ENCODE data around the gene C17orf107. TPM values are rescaled to one million over a fixed set of nuclear protein-coding genes. Genes with fewer than 3 reads are reported as not detected.

C17orf107 gene
- 2.7 and 4.8 TPM in 2 replicates for total RNA-seq (2021)
- Bru-seq, nascent RNA, result percentile 44 among the genes with signal in this experiment
- percentile 36 among the genes with signal in this experiment for BruChase-seq, experiment 1, labeled RNA remaining after a 2-hour chase
- BruChase-seq, experiment 2, labeled RNA remaining after a 6-hour chase, result percentile 41 among the genes with signal in this experiment
- long read RNA-seq, partial matches to known transcripts, result 0 of 4 reads
- long read RNA-seq, other reads (novel, unspliced or antisense), result 0 of 4 reads

DNA sequence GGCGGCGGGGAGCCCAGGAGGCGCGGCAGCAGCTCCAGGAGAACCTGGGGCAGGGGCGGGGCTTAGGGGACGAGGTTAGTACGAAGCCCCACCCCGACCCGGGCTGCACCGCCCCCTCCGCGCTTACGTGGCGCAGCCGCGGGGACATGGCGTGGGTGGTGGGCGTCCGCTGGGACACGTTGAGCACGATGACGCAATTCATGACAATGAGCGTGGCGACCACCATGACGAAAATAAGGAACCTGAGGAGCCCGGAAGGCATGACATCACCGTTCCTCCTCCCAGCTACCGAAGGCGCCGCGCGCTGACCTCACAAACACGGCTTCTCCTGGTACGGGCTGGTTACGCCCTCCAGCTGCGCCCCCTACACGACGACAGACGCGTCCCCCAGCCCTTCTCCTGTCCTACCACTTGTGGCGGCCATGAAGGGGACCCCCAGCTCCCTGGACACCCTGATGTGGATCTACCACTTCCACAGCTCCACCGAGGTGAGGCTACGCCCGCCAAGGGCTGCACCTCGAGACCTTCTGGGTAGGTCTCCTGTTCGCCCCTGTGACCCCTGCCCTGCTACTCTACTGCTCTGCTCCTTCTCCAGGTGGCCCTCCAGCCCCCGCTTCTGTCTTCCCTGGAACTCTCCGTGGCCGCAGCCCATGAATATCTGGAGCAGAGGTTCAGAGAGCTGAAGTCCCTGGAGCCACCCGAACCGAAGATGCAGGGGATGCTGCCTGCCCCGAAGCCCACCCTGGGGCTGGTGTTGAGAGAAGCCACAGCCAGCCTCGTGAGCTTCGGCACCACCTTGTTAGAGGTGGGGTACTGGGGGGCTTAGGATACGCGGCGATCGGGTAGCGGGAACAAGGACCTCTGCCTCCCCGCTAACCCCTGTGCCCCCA lies at the start of gene C17orf107:
Gene C17orf107, plus strand, starts transcription at position 196 of the 890 bp plus-strand sequence. Its CDS starts 227 bp downstream, at position 423.
- POLR2A ChIA-PET (ENCODE audit: low non-redundant PET), result no interaction called here
- H3K4me3 ChIP-seq (ENCODE audit: low read depth, low read length, poor library complexity, severe bottlenecking), result peak within 1 kb of the TSS; percentile 52
- peak; percentile 91 for DNase-seq (ENCODE audit: low spot score)
- H3K27me3 ChIP-seq (replicated peaks; ENCODE audit: insufficient read depth, low read depth, low read length, poor library complexity), result no peaks in the 10 kb centered on the region
- intact Hi-C loops (cut with micrococcal nuclease; ENCODE audit: unreplicated experiment), result loop anchor here (5.0 kb wide), 1 partner anchor 167 kb away; the partner anchor contains the start of gene MED11
- BruUV-seq (replicated peaks), result no TSS peak
- H3K9me3 ChIP-seq (ENCODE audit: low read depth, low read length, poor library complexity, severe bottlenecking), result no peaks in the 10 kb centered on the region
- no peak for TF ChIP-seq EZH2 (IDR thresholded peaks at IDR 0.05; ENCODE audit: borderline replicate concordance, low read depth, low read length, poor library complexity, severe bottlenecking)
- TF ChIP-seq, protein P1, sequence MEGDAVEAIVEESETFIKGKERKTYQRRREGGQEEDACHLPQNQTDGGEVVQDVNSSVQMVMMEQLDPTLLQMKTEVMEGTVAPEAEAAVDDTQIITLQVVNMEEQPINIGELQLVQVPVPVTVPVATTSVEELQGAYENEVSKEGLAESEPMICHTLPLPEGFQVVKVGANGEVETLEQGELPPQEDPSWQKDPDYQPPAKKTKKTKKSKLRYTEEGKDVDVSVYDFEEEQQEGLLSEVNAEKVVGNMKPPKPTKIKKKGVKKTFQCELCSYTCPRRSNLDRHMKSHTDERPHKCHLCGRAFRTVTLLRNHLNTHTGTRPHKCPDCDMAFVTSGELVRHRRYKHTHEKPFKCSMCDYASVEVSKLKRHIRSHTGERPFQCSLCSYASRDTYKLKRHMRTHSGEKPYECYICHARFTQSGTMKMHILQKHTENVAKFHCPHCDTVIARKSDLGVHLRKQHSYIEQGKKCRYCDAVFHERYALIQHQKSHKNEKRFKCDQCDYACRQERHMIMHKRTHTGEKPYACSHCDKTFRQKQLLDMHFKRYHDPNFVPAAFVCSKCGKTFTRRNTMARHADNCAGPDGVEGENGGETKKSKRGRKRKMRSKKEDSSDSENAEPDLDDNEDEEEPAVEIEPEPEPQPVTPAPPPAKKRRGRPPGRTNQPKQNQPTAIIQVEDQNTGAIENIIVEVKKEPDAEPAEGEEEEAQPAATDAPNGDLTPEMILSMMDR (conservative IDR thresholded peaks at IDR 0.05; ENCODE audit: low read depth, low read length), result no peak
- H3K36me3 ChIP-seq (ENCODE audit: insufficient read depth, low read length, poor library complexity, severe bottlenecking), result peaks cover 16% of the 10 kb centered on the region
- peak within 1 kb of the TSS; percentile 89 for H3K27ac ChIP-seq (ENCODE audit: low read depth, low read length, poor library complexity, severe bottlenecking)
- CTCF ChIA-PET, result interaction anchor here (0.6 to 1.2 kb wide), 4 partner anchors 22 to 333 kb away, joined by 3 to 4 read pairs (median 3); no protein-coding TSS in a partner anchor
- H3K4me1 ChIP-seq (ENCODE audit: insufficient read depth, low read length, poor library complexity, severe bottlenecking), result peaks cover 13% of the 10 kb centered on the region

DNA sequence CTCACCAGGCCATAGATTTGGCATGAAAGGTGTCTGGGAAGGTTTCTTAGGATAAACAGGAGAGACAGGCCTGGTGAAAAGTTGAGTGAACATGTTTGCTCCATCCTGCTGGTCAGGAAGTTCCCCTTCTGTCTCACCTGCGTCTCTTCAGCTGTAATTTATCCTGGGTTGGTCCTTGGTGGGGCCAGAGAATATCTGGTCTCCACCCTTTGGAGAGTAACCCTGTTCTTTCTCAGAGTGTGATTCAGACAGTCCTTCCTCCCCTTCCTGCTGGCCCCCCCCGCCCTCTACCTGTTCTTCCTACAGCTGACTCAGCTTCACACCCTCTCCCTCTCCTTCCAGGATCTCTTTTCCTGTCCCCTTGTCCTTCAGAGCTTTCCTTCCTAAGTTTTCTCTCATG lies 49.1 kb upstream of the C17orf107 start:
- no peaks in the 10 kb centered on the region for H3K36me3 ChIP-seq (ENCODE audit: insufficient read depth, low read length, poor library complexity, severe bottlenecking)
- TF ChIP-seq, protein P1 (conservative IDR thresholded peaks at IDR 0.05; ENCODE audit: low read depth, low read length), result no peak
- no peak for TF ChIP-seq EZH2 (IDR thresholded peaks at IDR 0.05; ENCODE audit: borderline replicate concordance, low read depth, low read length, poor library complexity, severe bottlenecking)
- no peak for DNase-seq (ENCODE audit: low spot score)
- no peak overlapping the region for H3K4me3 ChIP-seq (ENCODE audit: low read depth, low read length, poor library complexity, severe bottlenecking)
- no peak overlapping the region for H3K27ac ChIP-seq (ENCODE audit: low read depth, low read length, poor library complexity, severe bottlenecking)
- intact Hi-C loops (cut with micrococcal nuclease; ENCODE audit: unreplicated experiment), result no loop called here
- CTCF ChIA-PET, result no interaction called here
- H3K27me3 ChIP-seq (replicated peaks; ENCODE audit: insufficient read depth, low read depth, low read length, poor library complexity), result no peaks in the 10 kb centered on the region
- H3K4me1 ChIP-seq (ENCODE audit: insufficient read depth, low read length, poor library complexity, severe bottlenecking), result peaks cover 8% of the 10 kb centered on the region
- POLR2A ChIA-PET (ENCODE audit: low non-redundant PET), result no interaction called here
- no TSS peak for BruUV-seq (replicated peaks)
- H3K9me3 ChIP-seq (ENCODE audit: low read depth, low read length, poor library complexity, severe bottlenecking), result no peaks in the 10 kb centered on the region

- H3K4me3 ChIP-seq (ENCODE audit: low read depth, low read length, poor library complexity, severe bottlenecking), result no peak overlapping the region
- H3K9me3 ChIP-seq (ENCODE audit: low read depth, low read length, poor library complexity, severe bottlenecking), result no peaks in the 10 kb centered on the region
- no peak for DNase-seq (ENCODE audit: low spot score)
- peaks cover 8% of the 10 kb centered on the region for H3K4me1 ChIP-seq (ENCODE audit: insufficient read depth, low read length, poor library complexity, severe bottlenecking)
- no TSS peak for BruUV-seq (replicated peaks)
- H3K27ac ChIP-seq (ENCODE audit: low read depth, low read length, poor library complexity, severe bottlenecking), result peak overlapping the region; percentile 29
- no peak for TF ChIP-seq EZH2 (IDR thresholded peaks at IDR 0.05; ENCODE audit: borderline replicate concordance, low read depth, low read length, poor library complexity, severe bottlenecking)
- TF ChIP-seq, protein P1 (conservative IDR thresholded peaks at IDR 0.05; ENCODE audit: low read depth, low read length), result no peak
- POLR2A ChIA-PET (ENCODE audit: low non-redundant PET), result no interaction called here
- no peaks in the 10 kb centered on the region for H3K27me3 ChIP-seq (replicated peaks; ENCODE audit: insufficient read depth, low read depth, low read length, poor library complexity)
- H3K36me3 ChIP-seq (ENCODE audit: insufficient read depth, low read length, poor library complexity, severe bottlenecking), result no peaks in the 10 kb centered on the region
- intact Hi-C loops (cut with micrococcal nuclease; ENCODE audit: unreplicated experiment), result no loop called here
- CTCF ChIA-PET, result no interaction called here
Observed at GRCh38 chr17:4851084-4851483, 48.3 kb upstream of the C17orf107 start.
